ENCODE measurements around the gene POM121C.
"Not testable (repeated sequence)": the region's sequence is repeated elsewhere in the genome, so short reads cannot be mapped to it uniquely, and the experiment has no call there.

Gene POM121C

DNA sequence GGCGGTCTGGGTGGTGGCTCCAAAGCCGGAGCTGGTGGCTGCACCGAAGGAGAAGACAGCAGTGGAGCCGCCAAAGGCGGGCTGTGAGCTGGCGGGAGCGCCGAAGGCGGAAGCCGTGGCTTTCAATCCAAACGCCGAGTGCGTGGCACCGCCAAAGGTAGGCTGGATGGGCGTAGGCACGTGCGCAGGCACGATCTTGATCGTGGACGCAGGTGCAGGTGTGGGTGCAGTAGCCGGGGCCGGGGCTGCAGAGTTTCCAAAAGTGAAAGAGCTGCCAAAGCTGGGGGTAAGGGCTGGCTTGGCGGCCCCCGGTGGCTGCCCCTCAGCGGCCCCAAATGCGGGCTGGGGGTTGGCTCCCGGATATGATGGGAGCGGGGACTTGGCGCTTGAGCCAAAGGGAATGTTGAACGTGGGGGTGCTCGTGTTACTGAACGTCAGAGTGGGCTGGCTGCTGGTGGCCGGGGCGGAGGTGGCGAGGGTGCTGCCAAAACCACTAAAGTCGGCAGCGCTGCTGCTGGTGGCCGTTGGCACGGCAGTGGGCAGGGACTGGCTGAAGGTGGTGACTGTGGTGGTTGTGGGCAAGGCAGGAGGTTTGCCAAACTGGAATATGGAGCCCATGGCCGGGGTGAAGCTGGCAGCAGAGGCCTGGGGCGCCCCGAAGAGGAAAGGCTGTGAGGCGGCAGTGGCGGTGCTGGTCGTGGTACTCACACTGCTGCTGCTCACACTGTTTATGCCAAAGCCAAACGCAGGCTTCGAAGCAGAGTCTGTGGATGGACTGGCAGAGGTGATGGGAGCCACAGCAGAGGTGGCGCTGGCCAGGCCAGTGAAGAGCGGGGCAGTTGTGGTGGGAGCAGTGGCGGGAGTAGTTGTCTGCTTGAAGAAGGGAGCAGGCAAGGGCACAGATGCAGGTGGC, 64.0 kb downstream of the POM121C start:
- not testable (repeated sequence) for DNase-seq

DNA sequence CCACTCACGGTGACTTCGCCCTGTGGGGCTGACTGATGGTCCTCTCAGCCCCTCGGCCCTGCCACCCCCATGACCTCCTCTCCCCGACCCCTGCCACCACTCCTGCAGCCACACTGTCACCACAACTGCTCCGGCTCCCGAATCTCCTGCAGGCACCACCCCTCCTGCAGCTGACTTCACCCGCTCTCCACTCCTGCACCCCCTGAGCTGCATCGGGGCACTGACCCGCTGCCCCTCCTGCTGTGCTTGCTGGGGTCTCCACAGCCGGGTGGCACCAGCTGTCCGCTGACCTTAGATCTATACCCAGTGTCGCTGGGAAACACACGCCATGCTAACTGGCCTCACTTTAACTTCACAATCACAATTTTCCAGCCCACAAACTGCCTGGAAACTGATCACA, 65.9 kb downstream of the POM121C start:
- not testable (repeated sequence) for DNase-seq

DNA sequence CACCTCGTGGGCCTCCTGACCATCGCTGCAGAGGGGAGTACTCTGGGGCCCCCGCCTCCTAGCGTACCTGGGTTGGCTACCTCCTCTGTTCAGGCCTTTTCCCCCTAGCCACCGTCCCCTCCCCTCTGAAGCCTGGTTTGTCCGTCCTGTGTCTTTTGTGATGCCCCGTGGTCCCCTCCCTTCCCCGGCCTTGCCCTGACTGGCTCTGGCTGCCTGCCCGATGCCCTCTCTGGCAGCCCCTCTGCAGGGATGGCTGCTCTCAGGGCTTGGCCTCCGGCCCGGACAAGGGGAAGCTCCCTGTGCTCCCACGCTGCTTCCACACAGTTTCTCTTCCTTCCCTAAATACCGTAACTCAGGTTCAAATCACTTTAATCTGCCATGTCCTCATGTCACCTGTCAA, 66.4 kb downstream of the POM121C start:
- DNase-seq: not testable (repeated sequence)

DNA sequence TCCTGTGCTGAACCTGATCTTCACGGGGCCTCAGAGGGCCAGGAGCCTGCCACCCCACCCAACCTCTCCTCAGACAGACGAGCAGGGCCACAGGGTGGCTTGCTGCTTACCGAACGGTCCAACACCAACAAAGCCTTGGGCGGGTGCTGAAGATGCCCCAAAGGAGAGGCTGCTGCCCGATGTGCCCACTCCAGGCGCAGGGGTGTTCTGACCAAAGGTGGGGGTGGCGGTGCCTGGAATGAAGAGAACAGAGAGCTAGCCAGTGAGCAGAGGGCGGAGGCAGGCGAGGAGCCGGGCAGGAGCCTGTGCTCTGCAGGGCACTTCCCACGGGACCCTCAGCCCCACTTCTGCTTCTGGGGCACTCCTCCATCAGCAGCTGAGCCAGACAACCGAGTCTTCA, 66.9 kb downstream of the POM121C start:
- DNase-seq: not testable (repeated sequence)

DNA sequence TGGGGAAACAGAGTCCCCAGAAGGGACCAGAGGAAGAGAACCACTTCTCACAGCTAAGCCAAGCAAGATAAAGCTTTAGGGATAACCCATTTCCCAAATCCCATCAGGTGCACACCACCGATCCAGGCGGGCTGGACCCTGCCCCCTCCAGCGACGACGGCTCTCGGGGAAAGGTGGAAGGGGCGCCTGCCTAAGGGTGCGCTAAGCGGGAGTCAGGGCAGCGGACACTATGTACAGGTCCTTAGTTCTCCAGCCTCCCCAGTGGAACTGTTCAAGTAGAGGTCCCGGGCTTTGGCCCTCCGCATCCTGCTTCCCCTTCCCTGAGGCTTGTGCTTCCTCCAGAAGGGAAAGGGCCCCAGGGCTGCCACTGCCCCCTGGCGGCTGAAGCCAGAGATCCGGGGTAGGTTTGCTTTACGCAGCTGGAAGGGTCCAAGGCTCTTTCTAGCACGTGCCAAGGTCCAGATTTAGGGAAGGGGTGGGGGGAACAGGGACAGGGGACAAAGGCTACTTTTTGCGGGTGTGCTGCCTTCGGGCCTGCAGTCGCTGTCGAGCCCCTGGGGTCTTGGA, 67.7 kb downstream of the POM121C start:
- not testable (repeated sequence) for DNase-seq

DNA sequence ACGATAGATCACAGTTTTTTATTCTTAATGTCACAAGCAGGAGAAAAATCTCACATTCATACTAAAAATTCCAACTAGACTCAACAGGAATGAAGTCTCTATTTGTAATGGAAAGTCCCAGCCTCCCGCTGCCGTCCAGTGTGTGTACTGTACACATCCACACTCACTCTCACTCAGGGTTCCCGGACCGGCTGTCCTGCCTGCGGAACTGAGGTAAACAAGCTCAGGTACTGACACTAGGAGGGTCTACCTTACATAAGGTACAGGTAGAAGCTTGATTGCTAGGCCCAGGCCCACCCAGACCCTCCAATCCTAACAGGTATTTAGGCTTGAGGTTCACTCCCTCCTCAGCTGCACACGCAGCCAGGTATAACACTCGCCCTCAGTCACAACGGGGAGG, 69.3 kb downstream of the POM121C start:
- DNase-seq: not testable (repeated sequence)

DNA sequence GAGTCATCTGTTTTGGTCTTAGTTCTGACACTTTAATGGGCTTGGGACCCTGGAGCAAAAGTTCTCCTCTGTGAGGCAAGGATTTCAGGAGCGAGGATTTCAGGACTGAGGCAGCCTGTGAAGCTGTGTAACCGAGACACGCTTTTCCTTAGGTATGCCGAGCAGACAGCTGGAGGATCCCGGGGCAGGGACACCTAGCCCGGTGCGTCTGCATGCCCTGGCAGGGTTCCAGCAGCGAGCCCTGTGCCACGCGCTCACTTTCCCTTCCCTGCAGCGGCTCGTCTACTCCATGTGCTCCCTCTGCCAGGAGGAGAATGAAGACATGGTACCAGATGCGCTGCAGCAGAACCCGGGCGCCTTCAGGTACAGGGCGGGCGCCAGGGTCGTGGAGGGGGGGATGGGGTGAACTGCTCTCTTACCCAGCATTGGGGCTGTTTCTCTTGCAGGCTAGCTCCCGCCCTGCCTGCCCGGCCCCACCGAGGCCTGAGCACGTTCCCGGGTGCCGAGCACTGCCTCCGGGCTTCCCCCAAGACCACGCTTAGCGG, 70.2 kb downstream of the POM121C start:
- not testable (repeated sequence) for DNase-seq

DNA sequence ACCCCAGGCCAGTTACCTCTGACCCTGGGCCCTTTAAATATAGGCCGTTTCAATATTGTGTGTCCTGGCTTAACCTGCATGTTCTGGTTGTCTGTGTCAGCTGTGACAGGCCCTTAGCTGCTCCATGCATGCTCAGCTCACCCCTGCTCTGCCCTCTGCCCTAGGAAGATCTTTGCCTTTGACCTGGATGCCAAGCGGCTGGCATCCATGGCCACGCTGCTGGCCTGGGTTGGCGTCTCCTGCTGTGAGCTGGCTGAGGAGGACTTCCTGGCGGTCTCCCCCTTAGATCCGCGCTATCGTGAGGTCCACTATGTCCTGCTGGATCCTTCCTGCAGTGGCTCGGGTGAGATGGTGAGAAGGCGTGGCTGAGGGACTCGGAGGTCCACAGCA, 70.7 kb downstream of the POM121C start:
- DNase-seq: not testable (repeated sequence)

DNA sequence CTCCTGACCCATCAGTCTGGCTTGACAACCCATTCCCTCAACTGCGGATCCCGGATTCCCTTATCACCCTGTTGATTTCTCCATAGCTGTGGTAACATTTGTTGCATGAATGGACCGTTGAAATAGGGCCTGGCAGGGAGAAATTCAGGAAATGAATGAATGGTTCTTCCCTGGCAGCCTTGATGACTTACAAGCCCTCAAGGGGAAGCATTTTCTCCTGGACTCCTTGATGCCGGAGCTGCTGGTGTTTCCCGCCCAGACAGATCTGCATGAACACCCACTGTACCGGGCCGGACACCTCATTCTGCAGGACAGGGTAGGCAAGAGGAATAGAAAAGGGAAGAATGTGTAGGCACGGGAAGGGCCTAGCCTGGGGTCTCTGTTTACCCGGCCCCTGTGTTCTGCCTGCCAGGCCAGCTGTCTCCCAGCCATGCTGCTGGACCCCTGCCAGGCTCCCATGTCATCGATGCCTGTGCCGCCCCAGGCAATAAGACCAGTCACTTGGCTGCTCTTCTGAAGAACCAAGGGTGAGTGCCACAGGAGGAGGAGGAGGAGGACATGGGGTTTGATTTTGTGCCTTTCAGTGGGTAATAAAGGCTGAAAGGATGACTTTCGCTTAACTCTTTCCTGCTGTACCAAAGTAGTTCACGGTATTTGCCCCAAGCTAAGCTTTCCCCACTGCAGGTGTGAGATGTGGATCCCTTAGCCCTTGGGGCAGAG, 71.2 kb downstream of the POM121C start:
- DNase-seq: not testable (repeated sequence)

DNA sequence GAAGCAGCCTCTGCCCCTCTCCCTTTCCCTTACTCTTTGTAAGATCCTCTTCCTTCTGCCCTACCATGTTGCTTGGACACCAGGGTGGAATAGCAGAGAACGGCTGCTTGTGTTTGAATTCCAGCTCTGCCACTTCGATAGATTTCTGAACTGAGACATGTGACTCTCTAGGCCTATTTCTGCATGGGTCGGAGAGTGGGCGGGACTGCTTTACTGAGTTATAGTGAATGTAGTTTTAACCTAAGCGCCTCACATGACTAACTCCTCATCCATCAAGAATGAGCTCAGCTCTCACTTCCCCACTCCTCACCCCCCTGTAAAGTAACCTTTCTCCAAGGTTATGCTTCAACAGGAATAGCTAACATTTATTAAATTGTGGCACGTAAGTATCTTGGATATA, 71.9 kb downstream of the POM121C start:
- DNase-seq: not testable (repeated sequence)

DNA sequence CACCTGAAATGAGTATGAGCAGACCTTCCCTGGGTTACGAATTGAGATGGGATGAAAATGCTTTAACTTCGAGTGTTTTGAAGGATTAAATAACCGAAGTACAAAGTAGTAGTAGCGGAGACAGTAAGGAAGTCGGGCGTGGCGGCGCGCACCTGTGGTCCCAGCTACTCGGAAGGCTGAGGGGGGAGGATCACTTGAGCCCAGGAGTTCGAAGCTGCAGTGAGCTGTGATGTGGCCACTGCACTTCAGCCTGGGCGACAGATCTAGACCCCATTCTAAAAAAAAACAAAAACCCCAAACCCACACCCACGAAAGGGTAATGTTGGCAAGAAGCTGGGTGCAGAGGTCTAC, 75.3 kb downstream of the POM121C start:
- not testable (repeated sequence) for DNase-seq

DNA sequence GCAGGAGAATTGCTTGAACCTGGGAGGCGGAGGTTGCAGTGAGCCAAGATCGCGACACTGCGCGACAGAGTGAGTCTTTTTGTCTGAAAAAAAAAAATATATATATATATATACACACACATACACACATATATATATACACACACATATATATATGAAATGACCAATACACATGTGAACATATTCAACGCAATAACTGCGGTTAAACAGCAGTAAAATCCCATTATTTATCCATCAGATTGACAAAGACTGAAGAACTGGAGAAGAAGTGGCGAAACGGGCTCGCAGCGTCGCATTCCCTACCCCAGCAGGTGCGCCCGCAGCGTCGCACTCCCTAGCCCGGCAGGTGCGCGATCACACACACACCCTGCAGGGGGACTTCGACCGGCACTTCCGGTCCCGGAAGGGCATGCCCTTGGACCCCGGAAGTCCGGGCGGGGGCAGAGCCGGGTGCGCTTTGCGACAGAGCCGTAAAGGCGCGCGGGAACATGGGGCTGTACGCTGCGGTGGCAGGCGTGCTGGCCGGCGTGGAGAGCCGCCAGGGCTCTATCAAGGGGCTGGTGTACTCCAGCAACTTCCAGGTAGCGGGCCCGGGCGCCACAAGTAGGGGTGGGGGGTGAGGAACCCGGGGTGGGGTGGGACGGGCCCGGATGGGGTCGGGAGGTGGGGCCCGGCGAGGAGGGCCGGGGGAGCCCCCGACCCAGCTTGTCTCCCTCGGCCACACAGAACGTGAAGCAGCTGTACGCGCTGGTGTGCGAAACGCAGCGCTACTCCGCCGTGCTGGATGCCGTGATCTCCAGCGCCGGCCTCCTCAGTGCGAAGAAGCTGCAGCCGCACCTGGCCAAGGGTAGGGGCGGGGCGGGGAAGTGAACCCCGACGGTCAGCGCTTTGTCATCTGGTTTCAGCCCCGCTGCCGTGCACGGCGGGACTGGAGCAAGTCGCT, 75.9 kb downstream of the POM121C start:
- not testable (repeated sequence) for DNase-seq

DNA sequence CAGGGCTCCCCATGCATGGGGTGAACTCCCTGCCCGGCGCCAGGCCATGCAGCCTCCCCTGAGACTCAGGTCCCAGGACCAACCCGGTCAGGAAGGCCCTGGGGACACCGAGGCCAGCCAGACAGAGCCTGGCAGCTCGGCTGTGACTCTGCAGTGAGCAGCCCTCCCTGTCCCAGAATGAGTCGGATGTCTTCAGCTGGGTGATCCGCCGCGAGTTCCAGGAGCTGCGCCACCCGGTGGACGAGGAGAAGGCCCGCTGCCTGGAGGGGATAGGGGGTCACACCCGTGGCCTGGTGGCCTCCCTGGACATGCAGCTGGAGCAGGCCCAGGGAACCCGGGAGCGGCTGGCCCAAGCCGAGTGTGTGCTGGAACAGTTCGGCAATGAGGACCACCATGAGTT, 81.4 kb downstream of the POM121C start:
- not testable (repeated sequence) for DNase-seq

DNA sequence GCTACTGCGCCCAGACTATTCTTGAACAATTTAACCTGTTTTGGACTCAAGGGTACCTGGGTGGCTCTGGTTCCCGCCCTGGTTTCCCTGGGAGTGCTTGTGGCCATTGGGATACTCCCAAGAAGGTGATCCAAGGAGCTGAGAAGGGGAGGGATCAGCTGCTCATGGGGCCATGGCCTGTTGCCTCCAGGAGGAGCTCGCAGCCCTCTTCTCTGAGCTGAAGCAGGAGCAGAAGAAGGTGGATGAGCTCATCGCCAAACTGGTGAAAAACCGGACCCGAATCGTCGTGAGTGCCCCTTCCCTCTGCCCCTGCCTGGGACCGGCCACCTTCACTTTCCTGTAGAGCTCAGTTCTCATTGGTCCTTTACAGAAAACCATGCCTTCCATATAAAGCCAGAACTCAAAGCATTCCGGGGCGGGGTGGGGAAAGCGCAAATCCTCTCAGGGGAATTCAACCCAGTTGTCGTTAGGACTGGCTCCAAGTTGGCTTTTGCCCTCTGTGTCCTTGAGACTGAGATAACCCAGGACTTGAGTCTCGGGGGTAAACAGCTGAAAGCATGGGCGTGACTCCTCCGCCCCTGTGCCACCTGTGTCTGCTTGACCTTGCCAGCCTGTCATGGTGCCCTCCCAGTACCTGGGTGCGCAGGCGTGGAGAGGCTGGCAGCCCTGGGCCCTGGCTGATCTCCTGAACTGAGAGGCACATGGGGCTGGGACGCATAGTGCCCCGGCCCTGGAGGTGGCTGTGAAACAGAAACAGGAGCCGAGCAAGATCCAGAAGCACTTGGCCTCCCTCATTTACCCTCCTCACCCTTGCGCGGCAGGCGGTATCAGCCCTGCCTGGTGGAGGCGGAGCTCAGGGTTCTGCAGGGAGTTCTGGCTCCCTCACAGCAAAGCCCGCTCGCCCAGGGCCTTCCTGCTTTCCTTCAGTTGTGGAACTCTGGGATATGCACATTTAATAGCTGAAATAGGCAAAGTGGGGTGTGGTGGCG, 82.3 kb downstream of the POM121C start:
- not testable (repeated sequence) for DNase-seq

DNA sequence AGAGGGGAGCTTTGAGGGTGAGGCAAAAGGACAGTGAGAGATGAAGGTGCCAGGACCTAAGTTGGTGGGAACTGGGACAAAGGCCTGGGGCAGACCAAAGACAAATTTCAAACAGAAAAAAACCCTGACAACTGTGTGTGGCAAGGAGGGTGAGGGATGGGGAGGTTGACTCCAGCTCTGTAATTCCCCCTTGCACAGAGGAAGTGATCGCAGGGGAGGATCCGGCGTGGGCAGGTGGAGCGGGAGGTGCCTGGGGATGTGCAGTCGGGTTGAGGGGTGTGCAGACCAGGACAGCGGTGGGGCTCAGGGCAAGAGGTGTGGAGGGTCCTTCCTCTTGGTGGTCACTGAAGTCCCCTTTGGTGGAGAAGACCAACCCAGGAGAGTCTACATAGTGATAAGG, 85.5 kb downstream of the POM121C start:
- not testable (repeated sequence) for DNase-seq

DNA sequence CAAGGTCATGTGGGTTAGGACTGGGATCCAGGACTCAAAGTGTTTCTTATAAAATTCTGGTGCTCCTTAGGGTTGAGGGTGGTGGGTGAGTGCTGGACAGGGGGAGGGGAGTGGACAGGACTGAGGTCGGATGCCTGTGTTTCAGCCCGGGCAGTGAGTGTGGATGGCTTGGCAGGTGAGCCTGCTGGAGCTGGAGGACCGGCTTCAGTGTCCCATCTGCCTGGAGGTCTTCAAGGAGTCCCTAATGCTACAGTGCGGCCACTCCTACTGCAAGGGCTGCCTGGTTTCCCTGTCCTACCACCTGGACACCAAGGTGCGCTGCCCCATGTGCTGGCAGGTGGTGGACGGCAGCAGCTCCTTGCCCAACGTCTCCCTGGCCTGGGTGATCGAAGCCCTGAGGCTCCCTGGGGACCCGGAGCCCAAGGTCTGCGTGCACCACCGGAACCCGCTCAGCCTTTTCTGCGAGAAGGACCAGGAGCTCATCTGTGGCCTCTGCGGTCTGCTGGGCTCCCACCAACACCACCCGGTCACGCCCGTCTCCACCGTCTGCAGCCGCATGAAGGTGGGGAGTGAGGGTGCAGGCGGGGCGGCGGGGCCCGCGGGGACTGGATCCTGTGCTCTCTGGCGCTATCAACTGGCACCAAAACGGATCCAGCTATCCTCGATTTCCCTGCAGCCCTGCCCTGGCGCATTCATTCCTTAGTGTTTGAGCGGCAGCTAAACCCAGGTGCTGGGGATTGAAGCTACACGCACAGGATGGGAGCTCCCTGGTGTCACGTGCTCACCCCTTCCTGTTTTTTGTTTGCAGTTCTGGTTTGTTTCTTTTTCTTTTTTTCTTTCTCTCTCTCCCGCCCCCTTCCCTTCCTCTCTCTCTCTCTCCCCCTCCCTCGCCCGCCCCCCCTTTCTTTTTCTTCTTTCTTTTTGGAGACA, 87.1 kb downstream of the POM121C start:
- DNase-seq: not testable (repeated sequence)

DNA sequence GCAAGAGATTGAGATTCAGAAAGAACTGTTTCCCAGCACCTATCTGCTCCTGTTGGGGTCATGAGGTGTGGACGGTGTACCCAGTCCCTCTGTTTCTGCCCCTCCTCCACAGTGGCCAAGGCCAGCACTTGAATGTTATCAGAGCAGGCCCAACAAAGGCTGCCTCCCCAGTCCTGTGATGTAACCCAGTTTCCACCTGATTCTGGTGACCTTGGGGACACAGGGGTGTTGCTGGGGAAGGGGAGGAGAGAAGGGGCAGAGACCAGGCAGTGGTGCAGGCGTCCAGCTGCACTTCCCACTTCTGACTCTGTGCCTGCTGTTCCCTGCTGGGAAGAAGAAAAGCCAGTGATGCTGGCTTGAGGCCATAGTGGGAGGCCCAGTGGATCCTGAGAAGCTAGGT, 88.2 kb downstream of the POM121C start:
- not testable (repeated sequence) for DNase-seq

DNA sequence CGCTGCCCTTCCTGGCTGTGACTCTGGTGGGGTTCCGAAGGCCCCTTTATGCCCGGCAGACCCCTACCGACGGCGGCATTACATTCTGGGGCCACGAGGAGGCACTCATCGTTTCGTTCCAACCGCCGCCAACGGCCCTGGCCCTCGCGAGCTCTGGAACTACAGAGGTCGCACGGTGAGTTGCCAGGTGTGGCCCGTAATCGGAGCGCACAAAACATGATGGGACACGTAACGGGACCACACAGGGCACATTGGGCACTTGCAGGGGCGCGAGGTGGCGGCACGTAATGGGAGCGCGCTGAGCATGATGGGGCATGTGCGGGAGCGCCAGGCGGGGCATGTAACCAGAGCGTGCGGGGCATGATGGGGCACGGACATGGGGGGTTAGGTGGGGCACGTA, 90.8 kb downstream of the POM121C start, which contains the start of gene TRIM73:
Gene TRIM73, plus strand, starts transcription at position 301 of the 400 bp plus-strand sequence. CDS start 3,305 bp downstream, outside the sequence.
- not testable (repeated sequence) for DNase-seq

DNA sequence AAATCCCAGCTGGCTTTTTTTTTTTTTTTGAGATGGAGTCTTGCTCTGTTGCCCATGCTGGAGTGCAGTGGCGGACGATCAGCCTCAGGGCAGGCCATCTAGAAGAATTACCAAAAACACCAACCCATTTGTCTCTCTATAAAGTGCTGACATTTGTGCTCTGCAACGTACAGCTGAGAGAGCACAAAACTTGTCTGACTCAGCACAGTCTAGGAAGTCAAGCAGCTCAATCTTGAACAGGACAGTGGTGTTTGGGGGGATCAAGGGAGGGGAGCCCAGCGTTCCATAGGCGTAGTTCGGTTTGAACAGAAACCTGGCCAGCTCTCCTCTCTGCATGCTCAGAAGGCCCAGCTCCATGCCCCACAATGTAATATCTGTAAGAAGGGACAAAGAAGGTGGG, 92.9 kb downstream of the POM121C start:
- DNase-seq: not testable (repeated sequence)
